ENCODE data around the gene ADGRG1. TPM values are rescaled to one million over a fixed set of nuclear protein-coding genes. Genes with fewer than 3 reads are reported as not detected.

ADGRG1 gene
- total RNA-seq, 6 experiments from 2014 or later, result 1.8 to 4.2 (median 3.4) TPM

DNA sequence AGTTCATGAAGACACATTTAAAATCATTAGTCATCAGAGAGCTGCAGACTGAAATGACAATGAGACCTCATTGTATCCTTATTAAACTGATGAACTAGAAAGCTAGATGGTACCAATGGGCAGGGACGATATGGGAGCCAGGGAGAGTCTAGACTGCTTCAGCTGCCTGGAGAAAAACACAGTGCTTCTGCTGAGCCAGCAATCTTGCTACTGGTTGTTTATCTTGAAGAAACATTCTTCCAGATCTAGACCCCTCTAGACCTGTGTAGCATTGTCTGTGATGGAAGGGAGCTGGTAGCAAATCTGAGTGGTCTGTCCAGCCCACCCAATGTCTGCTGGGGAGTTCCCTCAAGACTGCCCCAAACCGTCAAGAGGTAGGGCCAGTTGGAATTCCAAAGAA lies 64.2 kb downstream of the ADGRG1 start:
- no CpG with 5 or more reads among the region's 2 CpGs for WGBS (ENCODE audit: insufficient coverage, low coverage, low lambda C conversion rate, missing lambda C conversion rate)
- no peaks in the 10 kb centered on the region for H3K36me3 ChIP-seq
- TF ChIP-seq POLR2A (IDR thresholded peaks at IDR 0.05), result no peak
- TF ChIP-seq, protein P1, sequence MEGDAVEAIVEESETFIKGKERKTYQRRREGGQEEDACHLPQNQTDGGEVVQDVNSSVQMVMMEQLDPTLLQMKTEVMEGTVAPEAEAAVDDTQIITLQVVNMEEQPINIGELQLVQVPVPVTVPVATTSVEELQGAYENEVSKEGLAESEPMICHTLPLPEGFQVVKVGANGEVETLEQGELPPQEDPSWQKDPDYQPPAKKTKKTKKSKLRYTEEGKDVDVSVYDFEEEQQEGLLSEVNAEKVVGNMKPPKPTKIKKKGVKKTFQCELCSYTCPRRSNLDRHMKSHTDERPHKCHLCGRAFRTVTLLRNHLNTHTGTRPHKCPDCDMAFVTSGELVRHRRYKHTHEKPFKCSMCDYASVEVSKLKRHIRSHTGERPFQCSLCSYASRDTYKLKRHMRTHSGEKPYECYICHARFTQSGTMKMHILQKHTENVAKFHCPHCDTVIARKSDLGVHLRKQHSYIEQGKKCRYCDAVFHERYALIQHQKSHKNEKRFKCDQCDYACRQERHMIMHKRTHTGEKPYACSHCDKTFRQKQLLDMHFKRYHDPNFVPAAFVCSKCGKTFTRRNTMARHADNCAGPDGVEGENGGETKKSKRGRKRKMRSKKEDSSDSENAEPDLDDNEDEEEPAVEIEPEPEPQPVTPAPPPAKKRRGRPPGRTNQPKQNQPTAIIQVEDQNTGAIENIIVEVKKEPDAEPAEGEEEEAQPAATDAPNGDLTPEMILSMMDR (IDR thresholded peaks at IDR 0.05), result no peak
- intact Hi-C loops (cut with DNase I), result no loop called here
- no peak for DNase-seq
- no peak for ATAC-seq
- H3K27me3 ChIP-seq, result no peaks in the 10 kb centered on the region
- no peaks in the 10 kb centered on the region for H3K9me3 ChIP-seq
- peaks cover 0 to 26% (median 8%) of the 10 kb centered on the region in 4 donors for H3K4me1 ChIP-seq
- no peak overlapping the region for H3K4me3 ChIP-seq
- no peak overlapping the region for H3K27ac ChIP-seq

DNA sequence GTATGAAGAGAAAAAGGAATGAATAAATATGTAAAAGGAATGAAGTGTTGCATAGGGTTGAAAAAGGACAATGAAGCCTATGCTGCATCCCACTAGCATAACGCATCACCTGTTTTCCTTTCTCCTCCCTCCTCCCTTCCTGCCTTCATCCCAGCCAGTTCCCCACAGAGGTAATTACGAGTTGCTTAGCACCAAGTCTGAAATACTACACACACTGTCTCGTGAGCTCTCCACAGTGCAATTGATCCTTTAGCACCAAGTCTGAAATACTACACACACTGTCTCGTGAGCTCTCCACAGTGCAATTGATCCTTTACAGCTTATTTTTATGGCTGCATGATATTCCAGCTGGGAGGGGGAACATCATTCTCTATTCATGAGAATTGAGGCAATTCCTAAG lies 65.1 kb downstream of the ADGRG1 start:
- intact Hi-C loops (cut with DNase I), result no loop called here
- Histone ChIP-seq H3K4me1 (peaks cover 0 to 25% (median 8%) of the 10 kb centered on the region in 4 donors), H3K4me3 (no peak overlapping the region), H3K27ac (peak overlapping the region in 2 of 3 donors; percentile 41 to 73), H3K9me3 (no peaks in the 10 kb centered on the region), H3K36me3 (no peaks in the 10 kb centered on the region), H3K27me3 (no peaks in the 10 kb centered on the region)
- DNase-seq (no peak), ATAC-seq (no peak)
- no CpG with 5 or more reads among the region's 4 CpGs for WGBS (ENCODE audit: insufficient coverage, low coverage, low lambda C conversion rate, missing lambda C conversion rate)
- no peak for TF ChIP-seq POLR2A (IDR thresholded peaks at IDR 0.05)
- TF ChIP-seq, protein P1 (IDR thresholded peaks at IDR 0.05), result no peak

DNA sequence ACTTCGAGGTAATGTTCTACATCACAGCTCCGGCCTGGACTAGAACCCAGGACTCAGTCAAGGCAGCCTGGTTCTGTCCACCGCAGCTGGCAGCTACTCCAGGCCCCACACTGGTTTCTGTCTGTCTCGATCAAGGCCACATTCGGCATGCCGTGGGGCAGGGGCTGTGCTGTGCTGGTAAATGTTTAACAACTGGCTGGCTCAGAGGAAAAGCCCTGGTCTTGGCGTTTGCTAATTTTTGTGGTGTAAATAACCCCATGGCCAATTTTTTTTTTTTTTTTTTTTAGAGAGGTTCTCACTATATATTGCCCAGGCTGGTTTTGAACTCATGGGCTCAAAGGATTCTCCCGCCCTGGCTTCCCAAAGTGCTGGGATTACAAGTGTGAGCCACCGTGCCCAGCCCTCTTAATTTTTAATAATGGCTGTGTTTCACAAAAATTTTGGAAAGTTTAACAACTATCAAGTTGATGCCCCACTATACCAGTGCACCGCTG lies 65.8 kb downstream of the ADGRG1 start:
- peaks cover 0 to 17% (median 4%) of the 10 kb centered on the region in 4 donors for H3K4me1 ChIP-seq
- 28% methylated on average over 10 of the region's 10 CpGs for WGBS (ENCODE audit: insufficient coverage, low coverage, low lambda C conversion rate, missing lambda C conversion rate)
- peak; percentile 80 to 93 (median 92) for DNase-seq

DNA sequence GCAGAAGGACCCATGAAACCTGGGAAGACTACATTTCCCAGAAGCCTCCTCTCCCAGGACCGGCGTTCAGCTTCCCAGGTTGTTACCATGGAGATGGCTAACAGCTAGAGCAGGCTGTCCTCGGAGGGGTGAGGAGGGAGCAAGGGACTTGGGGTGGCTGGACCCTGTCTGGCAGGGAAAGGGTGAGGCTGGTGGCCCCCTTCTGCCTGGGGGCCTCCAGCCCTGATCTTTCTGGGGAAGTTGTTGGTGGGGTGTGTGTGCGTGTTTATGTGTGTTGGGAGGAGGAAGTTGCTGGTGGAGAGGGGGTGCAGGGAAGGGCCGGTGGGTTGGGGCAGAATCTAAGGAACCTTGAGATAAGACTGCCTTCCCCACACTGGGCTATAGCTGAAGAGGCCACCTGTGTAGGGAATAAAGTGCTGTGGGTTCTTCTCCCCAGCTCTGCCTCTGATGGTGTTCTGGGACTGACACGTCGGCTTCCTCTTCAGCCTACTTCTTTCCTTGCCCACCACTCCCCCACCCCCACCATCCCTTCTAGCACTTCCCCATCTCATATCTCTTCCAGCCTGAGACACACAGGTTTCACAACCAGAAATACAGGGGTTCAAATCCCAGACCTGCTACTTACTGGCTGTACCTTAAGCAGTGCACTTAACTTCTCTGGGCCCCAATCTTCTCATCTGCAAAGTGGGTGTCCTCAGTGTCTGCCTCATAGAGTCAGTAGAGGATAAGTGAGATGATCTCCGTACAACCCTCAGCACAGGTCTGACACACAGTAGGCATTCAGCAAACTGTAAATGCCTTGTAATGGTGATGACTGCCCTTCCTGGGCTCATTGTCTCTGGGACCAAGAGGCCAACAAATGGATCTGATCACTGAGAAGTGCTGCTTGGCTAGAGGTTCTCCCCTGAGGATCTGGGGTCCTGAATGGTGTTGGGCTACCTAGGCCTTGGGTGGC lies 66.6 kb downstream of the ADGRG1 start, which contains the start of gene DRC7:
TSS of gene DRC7 (plus strand) at position 82 of the 955 bp plus-strand sequence. CDS start 3,144 bp downstream, outside the sequence.
- H3K27ac ChIP-seq, result peak within 1 kb of the TSS in 2 of 3 donors; percentile 41 to 73
- peak within 1 kb of the TSS in 1 of 3 donors; percentile 32 for H3K4me3 ChIP-seq
- intact Hi-C loops (cut with DNase I), result no loop called here
- H3K36me3 ChIP-seq, result no peaks in the 10 kb centered on the region
- peak; percentile 58 to 84 (median 79) for DNase-seq
- WGBS (ENCODE audit: insufficient coverage, low coverage, low lambda C conversion rate, missing lambda C conversion rate), result 20% methylated on average over 5 of the region's 8 CpGs
- H3K9me3 ChIP-seq, result no peaks in the 10 kb centered on the region
- H3K27me3 ChIP-seq, result no peaks in the 10 kb centered on the region
- TF ChIP-seq, protein P1 (IDR thresholded peaks at IDR 0.05), result no peak
- TF ChIP-seq POLR2A (IDR thresholded peaks at IDR 0.05), result no peak
- ATAC-seq, result peak; percentile 89 to 92 (median 91)
- H3K4me1 ChIP-seq, result peaks cover 0 to 17% (median 2%) of the 10 kb centered on the region in 4 donors

More for the DNA sequence above, 65.8 kb downstream of the ADGRG1 start:
- intact Hi-C loops (cut with DNase I), result no loop called here
- no peaks in the 10 kb centered on the region for H3K9me3 ChIP-seq
- H3K27ac ChIP-seq, result peak overlapping the region in 2 of 3 donors; percentile 41 to 73
- H3K27me3 ChIP-seq, result no peaks in the 10 kb centered on the region
- no peaks in the 10 kb centered on the region for H3K36me3 ChIP-seq
- ATAC-seq, result peak; percentile 90 to 92 (median 92)
- TF ChIP-seq, protein P1 (IDR thresholded peaks at IDR 0.05), result no peak
- TF ChIP-seq POLR2A (IDR thresholded peaks at IDR 0.05), result peak; percentile 50
- peak overlapping the region in 1 of 3 donors; percentile 32 for H3K4me3 ChIP-seq
